GM12878 (cell line): ENCODE results near the gene GALNS. TPM values are rescaled to one million over a fixed set of nuclear protein-coding genes. Genes with fewer than 3 reads are reported as not detected.

Experiments used
- BRCA1 ChIP-seq: IDR thresholded peaks from 2 replicates; pipeline ENCODE4 v1.6.1; 2011; ENCODE audit warnings: low read depth, low read length, improper control_type of control experiment
- CHD4 ChIP-seq: fragments of 200-600 bp; sonication (generic); IDR thresholded peaks from 2 replicates; pipeline ENCODE4 v1.6.1; 2016; ENCODE audit warnings: mild to moderate bottlenecking
- CREM ChIP-seq: IDR thresholded peaks from 2 replicates; pipeline ENCODE4 v1.6.1; 2014; ENCODE audit warnings: antibody characterized with exemption, low read depth
- CTCF ChIP-seq, 3 experiments: IDR thresholded peaks in 2 of 3; conservative IDR thresholded peaks in 1 of 3; 2 replicates each; pipeline ENCODE4 v1.5.1; 2011; ENCODE audit warnings: low read depth in 3 of 3, low read length in 3 of 3, mild to moderate bottlenecking in 3 of 3, control low read depth in 2 of 3, moderate library complexity in 2 of 3, inconsistent platforms in 1 of 3, mixed read lengths in 1 of 3; ENCODE audit not compliant: control insufficient read depth in 2 of 3, insufficient read depth in 1 of 3; ENCODE audit errors: extremely low read depth in 1 of 3
- GABPA ChIP-seq: IDR thresholded peaks from 2 replicates; pipeline ENCODE4 v1.6.1; 2014; ENCODE audit warnings: antibody characterized with exemption, low read depth, mild to moderate bottlenecking, inconsistent platforms
- MEF2A ChIP-seq: IDR thresholded peaks from 2 replicates; pipeline ENCODE4 v1.6.1; 2011; ENCODE audit warnings: low read depth, mild to moderate bottlenecking, low read length, moderate library complexity; ENCODE audit not compliant: insufficient read depth
- MXI1 ChIP-seq: fragments of 150-350 bp; IDR thresholded peaks from 2 replicates; pipeline ENCODE4 v1.6.1; 2011; ENCODE audit warnings: low read depth, mild to moderate bottlenecking, inconsistent platforms, low read length, improper control_type of control experiment
- MYC ChIP-seq: IDR thresholded peaks from 2 replicates; pipeline ENCODE4 v1.6.1; 2011; ENCODE audit warnings: mild to moderate bottlenecking, low read length, moderate library complexity, inconsistent platforms; ENCODE audit not compliant: insufficient read depth, insufficient replicate concordance, insufficient read length, severe bottlenecking
- NFYA ChIP-seq: IDR thresholded peaks from 2 replicates; pipeline ENCODE4 v1.6.1; 2011; ENCODE audit warnings: low read depth, mild to moderate bottlenecking, low read length, improper control_type of control experiment, borderline replicate concordance
- PKNOX1 ChIP-seq: fragments of 450-650 bp; IDR thresholded peaks from 2 replicates; pipeline ENCODE4 v1.6.1; 2016; ENCODE audit warnings: mild to moderate bottlenecking
- POLR2A ChIP-seq: IDR thresholded peaks from 2 replicates; pipeline ENCODE4 v1.6.1; 2011; ENCODE audit warnings: low read depth, mild to moderate bottlenecking, low read length
- SUPT20H ChIP-seq: IDR thresholded peaks from 2 replicates; pipeline ENCODE4 v1.6.1; 2011; ENCODE audit warnings: low read depth, mild to moderate bottlenecking, low read length, moderate library complexity, borderline replicate concordance; ENCODE audit not compliant: control insufficient read depth
- TBL1XR1 ChIP-seq: IDR thresholded peaks from 2 replicates; pipeline ENCODE4 v1.6.1; 2012; ENCODE audit warnings: low read depth, low read length, improper control_type of control experiment
- USF1 ChIP-seq: IDR thresholded peaks from 2 replicates; pipeline ENCODE4 v1.6.1; 2011; ENCODE audit warnings: borderline replicate concordance, low read depth, mild to moderate bottlenecking, moderate library complexity, mixed read lengths, low read length; ENCODE audit not compliant: insufficient read depth; ENCODE audit errors: extremely low read length
- ZBTB11 ChIP-seq: fragments of 450-650 bp; formaldehyde crosslinking; IDR thresholded peaks from 2 replicates; pipeline ENCODE4 v1.5.0; 2022; ENCODE audit warnings: mild to moderate bottlenecking, missing genetic modification characterization
- ZNF592 ChIP-seq: fragments of 450-650 bp; IDR thresholded peaks from 2 replicates; pipeline ENCODE4 v1.6.1; 2017; ENCODE audit warnings: mild to moderate bottlenecking, moderate library complexity
- polyA plus RNA-seq, 11 experiments: library from polyadenylated mRNA; depleted of rRNA in 4 of 11; unstranded in 6 of 11; stranded (reverse) in 5 of 11; fragments of >200 nt; fragmentation: Nextera tagmentation in 4 of 11; fragmentation: Illumina TruSeq in 1 of 11; extraction: Ambion mirVana in 4 of 11; extraction: Trizol in 1 of 11; gene quantifications; 1 replicate in 1 of 11; 2 replicates in 10 of 11; pipeline versions ENCODE4 v1.2.1 to v1.2.3, GENCODE V29; 2011 to 2016; ENCODE audit warnings: inconsistent platforms in 2 of 11, missing spikeins in 2 of 11, low read depth in 1 of 11
- total RNA-seq, 4 experiments: library from RNA; depleted of rRNA in 3 of 4; stranded (reverse); fragments of >200 nt in 3 of 4; fragmentation: Illumina TruSeq in 1 of 4; extraction: Trizol in 1 of 4; gene quantifications; 2 replicates each; pipeline versions ENCODE4 v1.2.1 to v1.2.3, GENCODE V29; 2013 to 2021

GALNS gene
- total and polyA plus RNA-seq, 10 of the 15 experiments (the other 5 are each of a cell fraction or from before 2014, with no cell fraction given) = 0.37 to 12.4 (median 5.3) TPM

- TF ChIP-seq PKNOX1 (peak; percentile 33; the same call in 1 of the 2 replicates), CTCF (IDR thresholded peaks at IDR 0.05 in 2 of 3, conservative IDR thresholded peaks at IDR 0.05 in 1 of 3; ENCODE audit: control insufficient read depth in 2 of 3, extremely low read depth in 1 of 3, insufficient read depth in 1 of 3, low read depth in 3 of 3, low read length in 3 of 3) (0 out of 6 replicates have a peak, but pooled peaks of 1 of the 3 experiments have one; percentile 6), MEF2A (no peak), CREM (no peak), MXI1 (peak; percentile 83), SUPT20H (no peak), USF1 (peak; percentile 66), NFYA (no peak), GABPA (no peak), ZBTB11 (CRISPR knock-in tag) (no peak), CHD4 (no peak), BRCA1 (no peak), ZNF592 (no peak), TBL1XR1 (no peak), POLR2A (peak; percentile 67), MYC (peak; percentile 80)
Measured at GRCh38 chr16:88781140-88782077, 75.3 kb downstream of the GALNS start (continued).
